PC-3 (cell line): ENCODE data around the gene CCDC197. TPM values are rescaled to one million over a fixed set of nuclear protein-coding genes. Genes with fewer than 3 reads are reported as not detected.
A peak's percentile ranks its signal among the peaks of the same experiment; 100 is the strongest.

Experiments used
- ATAC-seq: fragments of 200-7000 bp; cut with Tn5 transposase; 2 replicates; pipeline ENCODE4 v1.9.1; 2020; ENCODE audit warnings: mild to moderate bottlenecking, moderate library complexity
- BruUV-seq: library from RNA; stranded (reverse); fragments of 400-500 nt; replicated peaks from 2 replicates; lab custom pipeline; 2021; lab: Mats Ljungman, UMichigan
- CTCF ChIA-PET: fragments of 300-600 bp; sonication (Branson Sonifier 250); formaldehyde crosslinking; loops from one replicate; lab custom pipeline; 2022; ENCODE audit warnings: antibody characterized with exemption; lab: Charles Lee
- POLR2A ChIA-PET: fragments of 300-600 bp; sonication (Branson Sonifier 250); formaldehyde crosslinking; loops from one replicate; lab custom pipeline; 2022; ENCODE audit warnings: antibody characterized with exemption; ENCODE audit not compliant: unreplicated experiment; lab: Charles Lee
- DNase-seq: peaks from one replicate; pipeline ENCODE4 v3.0.0-alpha.2; 2015
- H2AFZ ChIP-seq: fragments of 300-600 bp; sonication (generic); 2 replicates; pipeline ENCODE4 v1.6.0; 2016; ENCODE audit warnings: antibody characterized with exemption, low read length
- H3F3A ChIP-seq: fragments of 300-600 bp; sonication (generic); one replicate; pipeline ENCODE4 v1.6.0; 2017; ENCODE audit warnings: antibody characterized with exemption, low read length, control low read depth, mild to moderate bottlenecking; ENCODE audit not compliant: unreplicated experiment
- H3K27ac ChIP-seq: fragments of 300-600 bp; sonication (generic); 2 replicates; pipeline ENCODE4 v1.5.1; 2016; ENCODE audit warnings: mild to moderate bottlenecking, low read length
- H3K27me3 ChIP-seq: fragments of 300-600 bp; sonication (generic); 2 replicates; pipeline ENCODE4 v1.6.1; 2016; ENCODE audit warnings: low read length, mixed read lengths
- H3K36me3 ChIP-seq: fragments of 300-600 bp; sonication (generic); 2 replicates; pipeline ENCODE4 v1.6.1; 2016; ENCODE audit warnings: low read depth, mixed run types, low read length, mixed read lengths
- H3K4me1 ChIP-seq: fragments of 300-600 bp; sonication (generic); 2 replicates; pipeline ENCODE4 v1.5.1; 2016; ENCODE audit warnings: low read length; ENCODE audit not compliant: insufficient read depth
- H3K4me2 ChIP-seq: fragments of 300-600 bp; sonication (generic); 2 replicates; pipeline ENCODE4 v1.6.0; 2016; ENCODE audit warnings: low read length
- H3K4me3 ChIP-seq: fragments of 300-600 bp; sonication (generic); 2 replicates; pipeline ENCODE4 v1.5.1; 2016; ENCODE audit warnings: mild to moderate bottlenecking, low read length, mixed read lengths
- H3K79me2 ChIP-seq: fragments of 300-600 bp; sonication (generic); 2 replicates; pipeline ENCODE4 v1.6.1; 2017; ENCODE audit warnings: low read length, mixed read lengths
- H3K9ac ChIP-seq: fragments of 300-600 bp; sonication (generic); 2 replicates; pipeline ENCODE4 v1.6.0; 2016; ENCODE audit warnings: mild to moderate bottlenecking, low read length
- H3K9me2 ChIP-seq: fragments of 300-600 bp; sonication (generic); replicated peaks from 2 replicates; pipeline ENCODE4 v1.6.1; 2016; ENCODE audit warnings: mixed run types, low read length, mixed read lengths
- H3K9me3 ChIP-seq: fragments of 300-600 bp; sonication (generic); 2 replicates; pipeline ENCODE4 v1.6.1; 2016; ENCODE audit warnings: low read length, mixed read lengths
- H4K20me1 ChIP-seq: fragments of 300-600 bp; sonication (generic); 2 replicates; pipeline ENCODE4 v1.6.1; 2016; ENCODE audit warnings: low read length, mixed read lengths
- EZH2 ChIP-seq: fragments of 300-600 bp; sonication (generic); IDR thresholded peaks from one replicate; pipeline ENCODE4 v1.6.1; 2017; ENCODE audit warnings: antibody characterized with exemption, mild to moderate bottlenecking, low read length; ENCODE audit not compliant: unreplicated experiment
- EZH2phosphoT487 ChIP-seq: fragments of 300-600 bp; sonication (generic); IDR thresholded peaks from 2 replicates; pipeline ENCODE4 v1.6.1; 2018; ENCODE audit warnings: mild to moderate bottlenecking, antibody characterized with exemption, low read length, borderline replicate concordance
- intact Hi-C: fragments of 100-400 bp; cut with micrococcal nuclease; formaldehyde crosslinking; loops from 2 replicates; pipeline ENCODE4 v1.9.0; 2023
- total RNA-seq: library from RNA; depleted of rRNA; stranded (reverse); fragments of >200 nt; gene quantifications from 2 replicates; pipeline ENCODE4 v1.2.3, GENCODE V29; 2014
- TF ChIP-seq, protein P1 (sequence below): fragments of 300-600 bp; sonication (generic); conservative IDR thresholded peaks from 2 replicates; pipeline ENCODE4 v1.5.1; 2017; ENCODE audit warnings: antibody characterized with exemption, low read depth, mild to moderate bottlenecking, low read length

Gene CCDC197
- total RNA-seq, 1 experiment from 2014 or later, result not detected

DNA sequence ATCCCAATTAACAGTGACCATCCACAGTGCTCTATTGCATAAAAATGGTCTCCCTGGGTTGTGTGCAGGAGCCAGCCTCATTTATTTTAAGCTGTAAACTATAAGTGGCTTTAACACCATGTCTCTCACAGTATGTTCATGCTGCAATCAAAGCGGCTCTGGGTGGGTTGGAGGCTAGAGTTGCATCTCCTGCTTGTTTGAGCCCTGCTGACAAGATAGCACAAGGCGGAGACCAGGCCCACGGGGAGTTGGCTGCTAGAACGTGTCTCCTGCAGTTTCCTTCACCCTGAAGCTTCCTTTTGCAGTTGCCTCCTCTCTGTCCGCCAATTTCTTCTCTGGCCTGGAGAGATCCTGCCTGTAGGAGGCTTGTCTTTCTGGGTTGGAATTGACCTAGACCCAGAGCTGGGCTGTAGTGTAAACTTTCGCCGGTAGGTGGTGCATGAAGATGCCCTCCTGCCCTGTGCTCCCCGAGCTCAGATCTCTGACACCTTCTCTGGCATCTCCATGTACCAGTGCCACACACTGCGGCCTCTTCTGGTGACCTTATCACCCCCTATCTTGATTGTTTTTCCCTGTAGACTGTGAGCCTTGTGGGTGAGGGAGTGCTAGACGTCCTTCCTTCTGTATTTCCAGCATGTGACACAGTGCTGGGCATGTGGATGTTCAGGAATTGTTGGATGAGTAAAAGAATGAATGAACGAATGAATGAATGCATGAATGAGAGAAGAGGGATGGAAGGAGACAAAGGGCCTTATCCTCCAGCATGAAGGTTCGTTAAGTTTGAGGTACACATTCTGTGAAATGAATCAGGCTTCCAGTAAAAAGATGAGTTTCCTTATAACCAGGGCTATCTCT, 39.4 kb downstream of the CCDC197 start:
- H3K27ac ChIP-seq, result no peak overlapping the region
- no peak overlapping the region for H3K4me2 ChIP-seq
- H3K4me3 ChIP-seq, result no peak overlapping the region
- no peaks in the 10 kb centered on the region for H3F3A ChIP-seq
- H3K9me3 ChIP-seq, result no peaks in the 10 kb centered on the region
- intact Hi-C loops, result loop anchor here (1.0 kb wide), 1 partner anchor 100 kb away; no protein-coding TSS in a partner anchor
- ChIA-PET POLR2A (no interaction called here), CTCF (interaction anchor here (0.6 to 2.7 kb wide), 7 partner anchors 8 to 104 kb away, joined by 4 to 44 read pairs (median 6); partner anchors contain the start of genes DDX24 and IFI27L1)
- no peaks in the 10 kb centered on the region for H4K20me1 ChIP-seq
- no peaks in the 10 kb centered on the region for H3K79me2 ChIP-seq
- H3K36me3 ChIP-seq, result no peaks in the 10 kb centered on the region; the same call in 1 of the 2 replicates
- H3K27me3 ChIP-seq, result no peaks in the 10 kb centered on the region
- H3K4me1 ChIP-seq, result peaks cover 9% of the 10 kb centered on the region
- H2AFZ ChIP-seq, result no peak overlapping the region
- peak; percentile 82 for DNase-seq
- BruUV-seq, result no TSS peak
- ATAC-seq, result peak; percentile 92
- TF ChIP-seq EZH2, result no peak
- TF ChIP-seq, protein P1, sequence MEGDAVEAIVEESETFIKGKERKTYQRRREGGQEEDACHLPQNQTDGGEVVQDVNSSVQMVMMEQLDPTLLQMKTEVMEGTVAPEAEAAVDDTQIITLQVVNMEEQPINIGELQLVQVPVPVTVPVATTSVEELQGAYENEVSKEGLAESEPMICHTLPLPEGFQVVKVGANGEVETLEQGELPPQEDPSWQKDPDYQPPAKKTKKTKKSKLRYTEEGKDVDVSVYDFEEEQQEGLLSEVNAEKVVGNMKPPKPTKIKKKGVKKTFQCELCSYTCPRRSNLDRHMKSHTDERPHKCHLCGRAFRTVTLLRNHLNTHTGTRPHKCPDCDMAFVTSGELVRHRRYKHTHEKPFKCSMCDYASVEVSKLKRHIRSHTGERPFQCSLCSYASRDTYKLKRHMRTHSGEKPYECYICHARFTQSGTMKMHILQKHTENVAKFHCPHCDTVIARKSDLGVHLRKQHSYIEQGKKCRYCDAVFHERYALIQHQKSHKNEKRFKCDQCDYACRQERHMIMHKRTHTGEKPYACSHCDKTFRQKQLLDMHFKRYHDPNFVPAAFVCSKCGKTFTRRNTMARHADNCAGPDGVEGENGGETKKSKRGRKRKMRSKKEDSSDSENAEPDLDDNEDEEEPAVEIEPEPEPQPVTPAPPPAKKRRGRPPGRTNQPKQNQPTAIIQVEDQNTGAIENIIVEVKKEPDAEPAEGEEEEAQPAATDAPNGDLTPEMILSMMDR, result peak; percentile 83
- no peak overlapping the region for H3K9ac ChIP-seq
- H3K9me2 ChIP-seq, result no peaks in the 10 kb centered on the region

DNA sequence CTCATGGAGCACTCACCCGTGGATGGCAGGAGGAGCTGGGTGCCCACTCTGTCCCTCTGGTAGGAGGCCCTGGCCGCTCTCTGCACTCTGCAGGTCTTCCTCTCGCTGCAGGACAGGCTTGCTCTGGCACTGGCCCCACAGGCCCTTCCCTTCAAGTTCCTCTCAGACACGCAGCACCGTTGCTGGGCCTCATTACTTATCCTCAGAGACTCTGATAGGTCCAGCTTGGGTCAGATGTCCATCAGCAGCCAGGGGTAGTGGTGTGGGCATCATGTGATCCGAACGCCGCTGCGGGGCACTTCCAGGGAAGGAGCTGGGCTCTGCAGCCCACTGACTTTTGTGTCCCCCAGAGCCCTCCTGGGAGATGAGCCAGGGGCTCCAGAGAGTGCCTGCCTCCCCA, 40.9 kb downstream of the CCDC197 start:
- Histone ChIP-seq H2AFZ (no peak overlapping the region), H4K20me1 (no peaks in the 10 kb centered on the region), H3K4me2 (no peak overlapping the region), H3K9me3 (no peaks in the 10 kb centered on the region), H3F3A (no peaks in the 10 kb centered on the region), H3K27me3 (no peaks in the 10 kb centered on the region), H3K4me3 (no peak overlapping the region), H3K9me2 (no peaks in the 10 kb centered on the region), H3K27ac (no peak overlapping the region), H3K9ac (no peak overlapping the region), H3K79me2 (no peaks in the 10 kb centered on the region), H3K4me1 (no peaks in the 10 kb centered on the region), H3K36me3 (no peaks in the 10 kb centered on the region; the same call in 1 of the 2 replicates)
- ChIA-PET POLR2A (no interaction called here), CTCF (interaction anchor here (2.7 kb wide), 1 partner anchor 99 kb away, joined by 44 read pairs; no protein-coding TSS in a partner anchor)
- intact Hi-C loops, result no loop called here
- ATAC-seq, result no peak
- BruUV-seq, result no TSS peak
- no peak for DNase-seq
- TF ChIP-seq EZH2 (no peak), EZH2phosphoT487 (no peak)
- TF ChIP-seq, protein P1, result no peak

DNA sequence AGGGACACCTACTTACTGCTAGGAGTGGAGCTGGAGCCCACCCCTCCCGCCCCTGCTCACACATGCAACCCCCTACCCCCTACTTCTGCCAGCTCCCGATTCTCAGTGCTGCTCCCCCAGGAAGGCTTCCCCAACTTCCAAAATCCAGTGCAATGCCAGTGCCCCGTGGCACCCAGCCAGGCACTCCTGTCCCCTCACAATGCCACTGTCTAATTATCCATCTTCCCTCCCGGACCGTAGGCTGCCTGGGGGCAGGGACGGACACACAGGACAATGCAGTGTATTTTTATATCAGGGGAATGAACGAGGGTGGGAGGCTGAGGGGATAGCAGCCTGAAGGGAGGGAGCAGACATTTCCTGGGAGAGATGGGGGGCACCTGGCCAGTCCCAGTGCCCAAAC, 41.4 kb downstream of the CCDC197 start:
- Histone ChIP-seq H3K9me2 (no peaks in the 10 kb centered on the region), H3K4me1 (no peaks in the 10 kb centered on the region), H4K20me1 (no peaks in the 10 kb centered on the region), H3K79me2 (no peaks in the 10 kb centered on the region), H3K36me3 (no peaks in the 10 kb centered on the region; the same call in 1 of the 2 replicates), H3K9ac (no peak overlapping the region), H3K9me3 (no peaks in the 10 kb centered on the region), H2AFZ (no peak overlapping the region), H3F3A (no peaks in the 10 kb centered on the region), H3K27me3 (no peaks in the 10 kb centered on the region), H3K4me2 (no peak overlapping the region), H3K4me3 (no peak overlapping the region), H3K27ac (no peak overlapping the region)
- TF ChIP-seq, protein P1, result no peak
- no TSS peak for BruUV-seq
- ChIA-PET CTCF (no interaction called here), POLR2A (no interaction called here)
- intact Hi-C loops, result no loop called here
- DNase-seq (no peak), ATAC-seq (no peak)
